B cell (primary cell): ENCODE data around the gene GALNT17. TPM values are rescaled to one million over a fixed set of nuclear protein-coding genes. Genes with fewer than 3 reads are reported as not detected.

Experiments
- ATAC-seq: fragments of 200-7000 bp; cut with Tn5 transposase; one replicate; pipeline ENCODE4 v1.10.0; 2021; ENCODE audit warnings: low read depth, mild to moderate bottlenecking, moderate number of reproducible peaks, moderate library complexity
- CTCF ChIA-PET: fragments of 350-600 bp; sonication (Branson Sonifier 250); formaldehyde crosslinking; loops from one replicate; lab custom pipeline; 2021; ENCODE audit warnings: antibody characterized with exemption, inconsistent platforms; lab: Charles Lee
- POLR2A ChIA-PET: fragments of 350-600 bp; sonication (Branson Sonifier 250); formaldehyde crosslinking; loops from one replicate; lab custom pipeline; 2021; ENCODE audit warnings: antibody characterized with exemption; lab: Charles Lee
- DNase-seq: peaks from one replicate; pipeline ENCODE4 v3.0.0; 2013
- H2AFZ ChIP-seq: 2 replicates; pipeline ENCODE4 v1.6.1; 2012; ENCODE audit warnings: mild to moderate bottlenecking, low read depth, low read length; ENCODE audit not compliant: insufficient read depth, poor library complexity, severe bottlenecking
- H3K27ac ChIP-seq, 2 donors: 1 replicate in 1 of 2; 2 replicates in 1 of 2; pipeline ENCODE4 v1.5.1; 2012 to 2013; ENCODE audit warnings: low read length in 2 of 2, mild to moderate bottlenecking in 2 of 2, moderate library complexity in 1 of 2
- H3K27me3 ChIP-seq, 4 experiments: fragments of 200-600 bp in 1 of 4; sonication (generic) in 1 of 4; replicated peaks in 1 of 4; 1 replicate in 2 of 4; 2 replicates in 2 of 4; pipeline versions ENCODE4 v1.6.1 to v1.7.0; 2013 to 2016; ENCODE audit warnings: low read length in 3 of 4, mild to moderate bottlenecking in 2 of 4, mixed read lengths in 1 of 4, moderate library complexity in 1 of 4; ENCODE audit not compliant: insufficient read depth in 4 of 4, control insufficient read depth in 3 of 4; ENCODE audit errors: control extremely low read depth in 1 of 4
- H3K36me3 ChIP-seq, 2 experiments: replicated peaks in 1 of 2; 1 replicate in 1 of 2; 2 replicates in 1 of 2; pipeline versions ENCODE4 v1.6.1 to v1.7.1; 2013; ENCODE audit warnings: low read length in 1 of 2; ENCODE audit not compliant: insufficient read depth in 2 of 2, control insufficient read depth in 1 of 2; ENCODE audit errors: control extremely low read depth in 1 of 2, extremely low read depth in 1 of 2
- H3K4me1 ChIP-seq, 2 donors: fragments of 200-600 bp in 1 of 2; sonication (generic) in 1 of 2; 1 replicate in 1 of 2; 2 replicates in 1 of 2; pipeline versions ENCODE4 v1.5.1 to v1.6.1; 2013 to 2017; ENCODE audit warnings: low read length in 2 of 2; ENCODE audit not compliant: control insufficient read depth in 2 of 2, insufficient read depth in 2 of 2
- H3K4me2 ChIP-seq: replicated peaks from 2 replicates; pipeline ENCODE3; 2012; ENCODE audit warnings: mild to moderate bottlenecking, low read depth, low read length; ENCODE audit not compliant: poor library complexity, severe bottlenecking
- H3K4me3 ChIP-seq, 5 experiments: fragments of 200-600 bp in 1 of 5; sonication (generic) in 1 of 5; 1 replicate in 3 of 5; 2 replicates in 2 of 5; pipeline versions ENCODE4 v1.5.1 to v1.7.0; 2011 to 2016; ENCODE audit warnings: low read length in 4 of 5, mild to moderate bottlenecking in 4 of 5, low read depth in 2 of 5, control low read depth in 1 of 5, moderate library complexity in 1 of 5; ENCODE audit not compliant: insufficient read depth in 1 of 5; ENCODE audit errors: control extremely low read depth in 1 of 5, extremely low read depth in 1 of 5
- H3K79me2 ChIP-seq: fragments of 200-600 bp; sonication (generic); one replicate; pipeline ENCODE4 v1.6.0; 2016; ENCODE audit warnings: low read length; ENCODE audit not compliant: control insufficient read depth, insufficient read depth
- H3K9ac ChIP-seq: fragments of 200-600 bp; sonication (generic); 2 replicates; pipeline ENCODE4 v1.6.1; 2017; ENCODE audit warnings: mild to moderate bottlenecking, low read length, moderate library complexity
- H3K9me3 ChIP-seq, 3 donors: one replicate each; pipeline versions ENCODE4 v1.6.1 to v1.7.1; 2013; ENCODE audit warnings: low read length in 2 of 3; ENCODE audit not compliant: control insufficient read depth in 2 of 3, insufficient read depth in 1 of 3; ENCODE audit errors: control extremely low read depth in 1 of 3
- H4K20me1 ChIP-seq: 2 replicates; pipeline ENCODE4 v1.6.0; 2012; ENCODE audit warnings: mild to moderate bottlenecking, low read length; ENCODE audit not compliant: insufficient read depth, control insufficient read depth, poor library complexity, severe bottlenecking
- H3K27ac Mint-ChIP-seq: one replicate; pipeline ENCODE4 v1.8.0; 2021; ENCODE audit warnings: mixed read lengths
- H3K27me3 Mint-ChIP-seq: one replicate; pipeline ENCODE4 v1.8.0; 2021; ENCODE audit warnings: mixed read lengths
- H3K4me1 Mint-ChIP-seq: one replicate; pipeline ENCODE4 v1.8.0; 2021; ENCODE audit warnings: mixed read lengths
- H3K4me3 Mint-ChIP-seq: one replicate; pipeline ENCODE4 v1.8.0; 2021; ENCODE audit warnings: mixed read lengths
- H3K9me3 Mint-ChIP-seq: one replicate; pipeline ENCODE4 v1.8.0; 2022; ENCODE audit warnings: mixed read lengths; ENCODE audit not compliant: insufficient read depth
- EZH2 ChIP-seq: IDR thresholded peaks from 2 replicates; pipeline ENCODE4 v1.6.1; 2012; ENCODE audit warnings: borderline replicate concordance, low read depth, mild to moderate bottlenecking, moderate library complexity, low read length; ENCODE audit not compliant: insufficient read depth, poor library complexity, severe bottlenecking
- WGBS: methylation state at CpG from one replicate; pipeline ENCODE4 v1.1.5; 2013; ENCODE audit warnings: missing lambda C conversion rate; ENCODE audit not compliant: insufficient coverage; 5-methylcytosine and 5-hydroxymethylcytosine counted together
- intact Hi-C: fragments of 100-400 bp; cut with micrococcal nuclease; formaldehyde crosslinking; loops from one replicate; pipeline ENCODE4 v1.10.0; 2022
- polyA plus RNA-seq: library from polyadenylated mRNA; depleted of rRNA; stranded (reverse); fragments of >200 nt; gene quantifications from 2 replicates; pipeline ENCODE4 v1.2.3, GENCODE V29; 2012
- total RNA-seq, 2 donors: library from RNA; stranded (reverse); fragments of 120-200 nt in 1 of 2; gene quantifications; 1 replicate in 1 of 2; 2 replicates in 1 of 2; pipeline versions ENCODE4 v1.2.3 to v1.2.4, GENCODE V29; 2013 to 2022
- TF ChIP-seq, protein P1 (sequence below): fragments of 200-600 bp; IDR thresholded peaks from one replicate; pipeline ENCODE4 v1.8.0; 2022; ENCODE audit warnings: antibody characterized with exemption, mild to moderate bottlenecking

GALNT17 gene
- total and polyA plus RNA-seq, 2 donors (not counting 1 experiment from before 2014, with no cell fraction given), result not detected

DNA sequence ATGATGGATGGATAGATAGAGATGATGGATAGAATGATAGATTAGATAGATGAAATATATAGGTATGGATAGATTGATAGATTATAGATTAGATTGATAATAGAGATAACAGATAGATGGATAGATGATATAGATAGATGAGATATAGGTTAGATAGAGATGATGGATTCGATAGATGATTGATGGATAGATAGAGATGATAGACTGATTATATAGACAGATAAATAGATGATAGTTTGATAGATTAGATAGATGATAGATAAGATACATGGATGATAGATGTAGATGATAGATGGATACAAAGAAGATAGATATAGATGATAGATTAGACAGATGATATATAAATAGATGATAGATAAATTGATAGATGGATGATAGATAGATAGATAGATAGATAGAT, 448.1 kb downstream of the GALNT17 start:
- intact Hi-C loops, result no loop called here
- H3K4me1 Mint-ChIP-seq, result no peaks in the 10 kb centered on the region
- no peak for TF ChIP-seq EZH2
- TF ChIP-seq, protein P1, sequence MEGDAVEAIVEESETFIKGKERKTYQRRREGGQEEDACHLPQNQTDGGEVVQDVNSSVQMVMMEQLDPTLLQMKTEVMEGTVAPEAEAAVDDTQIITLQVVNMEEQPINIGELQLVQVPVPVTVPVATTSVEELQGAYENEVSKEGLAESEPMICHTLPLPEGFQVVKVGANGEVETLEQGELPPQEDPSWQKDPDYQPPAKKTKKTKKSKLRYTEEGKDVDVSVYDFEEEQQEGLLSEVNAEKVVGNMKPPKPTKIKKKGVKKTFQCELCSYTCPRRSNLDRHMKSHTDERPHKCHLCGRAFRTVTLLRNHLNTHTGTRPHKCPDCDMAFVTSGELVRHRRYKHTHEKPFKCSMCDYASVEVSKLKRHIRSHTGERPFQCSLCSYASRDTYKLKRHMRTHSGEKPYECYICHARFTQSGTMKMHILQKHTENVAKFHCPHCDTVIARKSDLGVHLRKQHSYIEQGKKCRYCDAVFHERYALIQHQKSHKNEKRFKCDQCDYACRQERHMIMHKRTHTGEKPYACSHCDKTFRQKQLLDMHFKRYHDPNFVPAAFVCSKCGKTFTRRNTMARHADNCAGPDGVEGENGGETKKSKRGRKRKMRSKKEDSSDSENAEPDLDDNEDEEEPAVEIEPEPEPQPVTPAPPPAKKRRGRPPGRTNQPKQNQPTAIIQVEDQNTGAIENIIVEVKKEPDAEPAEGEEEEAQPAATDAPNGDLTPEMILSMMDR, result no peak
- no peaks in the 10 kb centered on the region for H4K20me1 ChIP-seq
- ATAC-seq (no peak), DNase-seq (no peak)
- no peak overlapping the region for H3K4me3 Mint-ChIP-seq
- ChIA-PET CTCF (no interaction called here), POLR2A (no interaction called here)
- H3K79me2 ChIP-seq, result no peaks in the 10 kb centered on the region
- H3K9me3 ChIP-seq, result peaks cover 0 to 12% (median 0%) of the 10 kb centered on the region in 3 donors
- no peak overlapping the region for H3K9ac ChIP-seq
- no peaks in the 10 kb centered on the region for H3K27me3 Mint-ChIP-seq
- H3K27ac Mint-ChIP-seq, result no peak overlapping the region
- H3K27me3 ChIP-seq, result no peaks in the 10 kb centered on the region
- H3K4me2 ChIP-seq, result no peak overlapping the region
- no peak overlapping the region for H2AFZ ChIP-seq
- H3K36me3 ChIP-seq, result no peaks in the 10 kb centered on the region
- H3K9me3 Mint-ChIP-seq, result peaks cover 3% of the 10 kb centered on the region
- WGBS, result 89% methylated on average over 1 of the region's 1 CpG
- H3K27ac ChIP-seq, result no peak overlapping the region
- H3K4me3 ChIP-seq, result no peak overlapping the region
- no peaks in the 10 kb centered on the region for H3K4me1 ChIP-seq

DNA sequence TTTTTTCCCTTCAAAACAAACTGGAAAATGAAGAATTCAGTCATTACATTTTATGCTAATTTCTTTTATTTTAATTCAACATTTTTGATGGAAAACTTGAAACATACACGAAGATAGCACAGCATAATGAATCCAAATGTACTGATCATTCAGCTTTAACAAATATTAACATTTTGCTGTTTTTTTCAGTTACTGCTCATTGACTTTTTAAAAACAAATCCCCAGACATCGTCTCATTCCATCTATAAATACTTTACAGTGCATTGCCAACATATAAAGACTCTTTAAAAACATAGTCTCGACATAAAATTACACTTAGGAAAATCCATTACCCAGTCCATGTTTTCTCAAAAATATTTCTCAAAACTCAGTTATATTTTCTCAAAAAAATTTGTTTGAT, 452.3 kb downstream of the GALNT17 start:
- no peak overlapping the region for H3K9ac ChIP-seq
- Mint-ChIP-seq H3K4me1 (no peaks in the 10 kb centered on the region), H3K4me3 (no peak overlapping the region), H3K27me3 (no peaks in the 10 kb centered on the region), H3K27ac (no peak overlapping the region), H3K9me3 (peaks cover 3% of the 10 kb centered on the region)
- H3K9me3 ChIP-seq, result peaks cover 0 to 6% (median 0%) of the 10 kb centered on the region in 3 donors
- ChIA-PET POLR2A (no interaction called here), CTCF (no interaction called here)
- no peaks in the 10 kb centered on the region for H3K27me3 ChIP-seq
- H3K79me2 ChIP-seq, result no peaks in the 10 kb centered on the region
- H4K20me1 ChIP-seq, result no peaks in the 10 kb centered on the region
- no peak overlapping the region for H2AFZ ChIP-seq
- no peak overlapping the region for H3K4me3 ChIP-seq
- no peaks in the 10 kb centered on the region for H3K36me3 ChIP-seq
- no peak for DNase-seq
- H3K4me2 ChIP-seq, result no peak overlapping the region
- no peak overlapping the region for H3K27ac ChIP-seq
- H3K4me1 ChIP-seq, result no peaks in the 10 kb centered on the region
- intact Hi-C loops, result no loop called here
- TF ChIP-seq, protein P1, result no peak
- no peak for TF ChIP-seq EZH2
- no peak for ATAC-seq
- WGBS, result 85% methylated on average over 2 of the region's 3 CpGs
